GM18858 (cell line): ENCODE measurements around the gene SPATC1L.
"Not testable (repeated sequence)": the region's sequence is repeated elsewhere in the genome, so short reads cannot be mapped to it uniquely, and the experiment has no call there.

ENCODE experiments used
- ATAC-seq: cut with Tn5 transposase; IDR thresholded peaks from one replicate; pipeline ENCODE4 v1.9.1; 2021; ENCODE audit not compliant: unreplicated experiment

Gene SPATC1L

GRCh38 chr21:46151989-46152926 is 32.0 kb downstream of the SPATC1L start:
- no peak for ATAC-seq

- ATAC-seq = no peak
Measured at GRCh38 chr21:46151261-46151988, 32.8 kb downstream of the SPATC1L start.

DNA sequence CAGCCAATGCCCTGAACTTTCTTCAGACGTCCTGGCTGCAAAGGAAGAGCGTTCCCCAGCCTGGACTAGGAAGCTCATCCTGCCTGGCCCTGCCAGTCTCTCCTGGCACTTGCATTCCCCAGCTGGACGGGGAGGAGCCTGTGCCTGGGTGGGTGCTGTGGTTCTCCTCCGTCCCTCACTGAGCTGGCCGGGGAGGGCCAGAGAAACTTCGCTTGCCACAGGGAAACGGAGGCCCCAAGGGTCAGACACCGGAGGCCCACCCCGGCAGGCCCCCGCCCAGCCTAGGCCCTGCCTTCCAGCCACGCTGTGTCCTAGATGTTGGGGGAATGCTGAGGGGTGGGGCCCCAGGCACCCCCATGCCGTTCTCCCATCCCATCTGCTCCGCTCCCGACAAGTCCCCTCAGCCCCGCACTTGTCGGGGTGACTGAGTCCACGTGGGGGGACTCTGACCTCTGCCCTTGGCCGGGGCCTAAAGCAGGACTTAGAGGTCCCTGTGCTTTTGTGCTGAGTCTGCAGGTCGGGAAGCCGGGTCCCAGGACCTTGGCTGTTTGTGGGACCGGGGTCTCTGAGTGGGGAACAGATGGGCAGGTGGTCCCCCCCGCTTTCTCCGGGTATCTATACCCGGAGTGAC is 33.7 kb downstream of the SPATC1L start:
- ATAC-seq = no peak

GRCh38 chr21:46150073-46150472 is 34.2 kb downstream of the SPATC1L start:
- no peak for ATAC-seq

DNA sequence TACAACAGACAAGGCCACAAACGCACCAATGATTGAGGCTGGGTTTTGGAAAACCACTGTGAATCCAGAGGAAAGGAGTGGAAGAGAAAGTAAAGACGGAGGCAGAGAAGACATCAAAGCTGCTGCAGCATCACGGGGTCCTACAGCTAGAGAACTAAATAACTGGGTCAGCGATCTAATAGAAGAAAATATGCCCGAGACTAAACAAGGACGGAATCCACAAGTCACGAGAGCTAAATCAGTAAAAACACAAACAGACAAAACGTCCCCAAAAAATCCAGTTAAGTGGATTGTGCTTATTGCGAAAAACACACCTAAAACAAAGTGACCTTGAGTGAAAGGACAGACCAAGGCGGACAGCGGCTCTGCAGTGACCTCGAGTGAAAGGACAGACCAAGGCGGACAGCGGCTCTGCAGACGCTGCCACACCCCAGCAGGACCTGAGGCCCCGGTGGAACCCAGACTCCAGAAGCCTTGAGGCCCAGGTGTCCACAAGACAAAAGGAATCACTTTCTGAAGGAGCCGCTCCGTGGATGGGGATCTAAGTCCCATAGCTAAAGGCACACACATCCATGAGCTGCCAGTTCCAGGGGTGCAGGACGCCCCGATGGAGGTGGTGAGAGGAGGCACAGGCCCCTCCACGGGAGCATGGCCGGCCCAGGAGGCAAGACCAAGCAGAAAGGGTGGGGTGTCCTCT is 34.9 kb downstream of the SPATC1L start:
- ATAC-seq = no peak

GRCh38 chr21:46148106-46148505 is 36.2 kb downstream of the SPATC1L start:
- no peak for ATAC-seq

DNA sequence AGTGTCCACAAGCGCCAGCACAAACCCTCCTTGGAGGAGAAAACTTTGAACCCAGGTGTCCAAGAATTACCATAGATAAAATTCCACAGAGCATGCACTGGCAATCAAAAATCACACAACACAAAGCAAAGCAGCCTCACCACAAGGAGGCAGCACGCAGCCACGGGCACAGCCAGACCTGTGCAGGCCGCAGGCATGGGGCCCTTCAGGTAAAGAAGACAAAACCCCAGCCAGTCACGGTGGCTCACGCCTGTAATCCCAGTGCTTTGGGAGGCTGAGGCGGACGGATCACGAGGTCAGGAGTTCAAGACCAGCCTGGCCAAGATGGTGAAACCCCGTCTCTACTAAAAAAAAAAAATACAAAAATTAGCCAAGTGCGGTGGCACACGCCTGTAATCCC is 36.8 kb downstream of the SPATC1L start:
- not testable (repeated sequence) for ATAC-seq

DNA sequence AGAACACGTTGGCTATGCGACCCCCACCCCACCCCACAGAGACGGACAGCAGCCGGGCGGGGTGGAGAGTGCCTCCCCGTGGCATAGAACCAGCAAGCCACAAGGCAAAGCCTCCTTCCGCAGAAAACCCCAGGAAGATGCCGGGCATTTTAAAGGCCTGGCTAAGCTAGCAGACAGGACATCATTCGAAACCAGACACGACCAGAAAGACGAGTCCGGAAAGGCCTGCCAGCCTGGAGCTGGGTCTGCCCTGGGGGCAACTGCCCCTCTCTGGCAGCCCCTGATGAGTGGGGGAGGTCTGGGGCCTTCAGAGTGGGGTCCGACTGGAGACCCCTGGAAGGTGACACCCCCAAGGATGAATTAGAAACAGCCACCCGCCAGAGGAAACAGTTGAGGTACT is 37.4 kb downstream of the SPATC1L start:
- ATAC-seq = no peak

GRCh38 chr21:46145840-46146691 is 38.2 kb downstream of the SPATC1L start:
- ATAC-seq = no peak

DNA sequence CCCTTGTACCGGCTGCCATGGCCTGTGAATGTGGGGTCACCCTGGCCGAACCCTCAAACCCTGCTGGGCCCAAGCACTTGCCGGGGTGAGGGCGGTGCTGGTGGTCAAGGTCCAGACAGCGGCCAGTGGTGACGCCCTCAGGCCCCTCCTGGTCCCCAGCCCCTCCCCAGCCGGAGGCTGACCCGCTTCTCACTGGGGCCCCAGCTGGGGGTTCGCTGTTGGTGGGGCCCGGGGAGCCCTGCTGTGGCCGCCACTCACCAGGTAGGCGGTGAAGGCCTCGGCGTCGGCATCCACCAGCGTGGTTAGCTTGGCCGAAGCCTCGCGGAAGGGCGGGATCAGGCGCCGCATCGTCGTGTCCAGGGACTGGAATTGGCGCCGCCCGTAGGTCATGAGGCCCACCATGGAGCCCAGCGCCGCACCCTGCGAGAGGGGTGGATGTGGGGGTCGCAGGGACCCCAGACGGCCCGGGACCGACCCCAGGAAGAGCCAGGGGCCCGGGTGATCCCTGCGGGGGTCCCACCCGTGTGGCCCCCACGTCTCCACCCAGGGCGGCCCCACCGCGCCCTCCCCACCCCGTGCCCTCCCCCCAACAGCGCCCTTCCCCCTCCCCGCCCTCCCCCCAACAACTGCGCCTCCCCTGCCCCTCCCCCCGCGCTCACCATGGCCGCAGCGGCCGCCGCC is 39.0 kb downstream of the SPATC1L start:
- no peak for ATAC-seq

DNA sequence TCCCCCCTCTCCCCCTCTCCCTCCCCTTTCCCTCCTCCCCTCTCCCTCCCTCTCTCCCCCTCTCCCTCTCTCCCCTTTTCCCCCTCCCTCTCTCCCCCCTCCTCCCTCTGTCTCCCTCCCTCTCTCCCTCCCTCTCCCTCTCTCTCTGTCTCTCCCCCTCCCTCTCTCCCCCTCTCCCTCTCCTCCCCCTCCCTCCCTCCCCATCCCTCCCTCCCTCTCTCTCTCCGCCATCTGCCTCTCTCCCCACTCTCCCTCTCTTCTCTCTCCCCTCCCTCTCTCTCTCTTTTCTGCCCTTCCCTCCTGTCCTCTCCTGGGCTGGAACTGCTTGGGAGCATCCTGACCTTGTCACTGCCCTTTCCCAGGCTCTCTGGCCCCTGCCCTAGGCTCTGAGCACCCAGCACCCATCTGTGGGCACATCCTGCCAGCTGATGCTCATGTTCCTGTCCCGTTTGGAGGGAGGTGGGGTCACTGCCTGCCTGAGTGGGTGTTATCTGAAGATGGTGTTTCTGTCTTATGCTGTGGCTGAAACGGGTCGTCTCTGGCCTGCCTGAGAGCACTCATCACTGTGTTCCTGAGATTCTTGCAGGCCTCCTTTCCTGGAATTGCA is 39.7 kb downstream of the SPATC1L start:
- ATAC-seq = no peak

DNA sequence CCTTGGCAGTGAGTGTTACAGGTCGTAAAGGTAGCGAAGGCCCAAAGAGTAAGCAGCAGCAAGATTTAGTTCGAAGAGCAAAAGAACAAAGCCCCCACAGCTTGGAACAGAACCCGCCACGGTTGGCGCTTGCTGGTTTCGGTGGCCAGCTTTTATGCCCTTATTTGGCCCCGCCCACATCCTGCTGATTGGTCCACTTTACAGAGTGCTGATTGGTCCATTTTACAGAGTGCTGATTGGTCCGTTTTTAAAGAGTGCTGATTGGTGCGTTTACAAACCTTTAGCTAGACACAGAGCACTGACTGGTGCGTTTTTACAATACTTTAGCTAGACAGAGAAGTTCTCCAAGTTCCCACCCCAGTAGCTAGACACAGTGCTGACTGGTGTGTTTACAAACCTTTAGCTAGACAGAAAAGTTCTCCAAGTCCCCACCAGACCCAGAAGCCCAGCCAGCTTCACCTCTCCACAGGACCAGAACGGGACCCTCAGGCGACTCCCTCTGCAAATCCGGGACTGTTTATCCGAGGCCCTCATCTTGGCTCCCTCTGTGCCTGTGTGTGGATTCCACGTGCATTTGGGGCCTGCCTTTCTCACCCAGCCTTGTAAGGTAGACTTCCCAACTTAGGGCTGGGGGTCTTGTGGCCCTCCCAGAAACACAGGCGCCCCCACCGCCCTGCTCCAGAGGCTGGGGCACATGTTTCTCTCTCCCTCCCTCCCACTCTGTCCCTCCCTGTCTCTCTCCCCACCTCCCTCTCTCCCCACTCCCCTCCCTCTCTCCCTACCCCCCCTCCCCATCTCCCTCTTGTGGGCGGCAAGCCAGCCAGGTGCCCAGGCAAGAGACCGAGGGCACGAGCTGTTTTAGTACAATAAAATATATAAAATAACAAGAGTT is 41.4 kb downstream of the SPATC1L start:
- ATAC-seq = no peak

GRCh38 chr21:46141767-46142581 is 42.3 kb downstream of the SPATC1L start:
- no peak for ATAC-seq

DNA sequence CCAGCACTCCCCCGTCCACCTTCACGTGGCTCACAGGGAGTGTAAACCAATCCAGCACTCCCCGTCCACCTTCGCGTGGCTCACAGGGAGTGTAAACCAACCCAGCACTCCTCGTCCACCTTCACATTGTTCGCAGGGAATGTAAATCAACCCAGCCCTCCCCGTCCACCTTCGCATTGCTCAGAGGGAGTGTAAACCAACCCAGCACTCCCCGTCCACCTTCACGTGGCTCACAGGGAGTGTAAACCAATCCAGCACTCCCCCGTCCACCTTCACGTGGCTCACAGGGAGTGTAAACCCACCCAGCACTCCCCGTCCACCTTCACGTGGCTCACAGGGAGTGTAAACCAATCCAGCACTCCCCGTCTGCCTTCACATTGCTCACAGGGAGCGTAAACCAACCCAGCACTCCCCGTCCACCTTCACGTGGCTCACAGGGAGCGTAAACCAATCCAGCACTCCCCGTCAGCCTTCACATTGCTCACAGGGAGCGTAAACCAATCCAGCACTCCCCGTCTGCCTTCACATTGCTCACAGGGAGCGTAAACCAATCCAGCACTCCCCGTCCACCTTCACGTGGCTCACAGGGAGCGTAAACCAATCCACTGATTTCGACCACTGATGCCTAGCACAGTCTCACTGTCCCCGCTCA is 43.8 kb downstream of the SPATC1L start:
- ATAC-seq = not testable (repeated sequence)

DNA sequence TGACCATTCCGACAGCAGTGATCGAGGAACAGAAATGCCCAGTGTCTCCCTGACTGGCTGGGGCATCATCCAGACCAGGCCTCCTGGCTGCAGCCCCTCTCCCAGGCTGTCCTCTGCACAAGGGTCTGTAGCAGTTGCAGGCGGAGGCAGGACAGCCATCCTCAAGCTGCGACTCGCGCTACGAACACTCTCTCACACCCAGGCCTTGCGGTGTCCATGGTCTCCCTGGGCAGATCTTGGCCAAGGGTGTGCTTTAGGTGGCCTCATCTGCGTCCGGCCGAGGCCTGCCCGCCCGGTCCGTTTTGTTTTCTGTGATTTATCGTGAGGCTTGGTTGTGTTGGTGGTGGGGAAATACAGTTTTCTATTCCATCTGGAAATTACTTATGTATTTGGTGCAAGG is 44.6 kb downstream of the SPATC1L start:
- no peak for ATAC-seq

- ATAC-seq = no peak
Measured at GRCh38 chr21:46138383-46138970, 45.8 kb downstream of the SPATC1L start.
